Stomach (tissue), 4 donors: ENCODE measurements around the gene TUBB2A.
"Not testable (repeated sequence)": the region's sequence is repeated elsewhere in the genome, so short reads cannot be mapped to it uniquely, and the experiment has no call there.

Experiments used
- EP300 ChIP-seq: sonication (generic); formaldehyde crosslinking; IDR thresholded peaks from one replicate; pipeline ENCODE4 v1.6.1; 2017; ENCODE audit warnings: antibody characterized with exemption
- POLR2A ChIP-seq, 4 donors: fragments of 450-650 bp; IDR thresholded peaks; one replicate each; pipeline ENCODE4 v1.6.1; 2016; ENCODE audit warnings: antibody characterized with exemption in 4 of 4, control low read depth in 2 of 4, mild to moderate bottlenecking in 1 of 4, moderate library complexity in 1 of 4
- TF ChIP-seq, protein P1 (sequence below), 7 experiments: fragments of 450-650 bp in 4 of 7; fragments of 200-600 bp in 3 of 7; sonication (generic) in 3 of 7; IDR thresholded peaks; one replicate each; pipeline ENCODE4 v1.5.1; 2016 to 2019; ENCODE audit warnings: antibody characterized with exemption in 7 of 7, control low read depth in 2 of 7, mild to moderate bottlenecking in 1 of 7

- not testable (repeated sequence) for TF ChIP-seq EP300; POLR2A (IDR thresholded peaks at IDR 0.05)
- TF ChIP-seq, protein P1, sequence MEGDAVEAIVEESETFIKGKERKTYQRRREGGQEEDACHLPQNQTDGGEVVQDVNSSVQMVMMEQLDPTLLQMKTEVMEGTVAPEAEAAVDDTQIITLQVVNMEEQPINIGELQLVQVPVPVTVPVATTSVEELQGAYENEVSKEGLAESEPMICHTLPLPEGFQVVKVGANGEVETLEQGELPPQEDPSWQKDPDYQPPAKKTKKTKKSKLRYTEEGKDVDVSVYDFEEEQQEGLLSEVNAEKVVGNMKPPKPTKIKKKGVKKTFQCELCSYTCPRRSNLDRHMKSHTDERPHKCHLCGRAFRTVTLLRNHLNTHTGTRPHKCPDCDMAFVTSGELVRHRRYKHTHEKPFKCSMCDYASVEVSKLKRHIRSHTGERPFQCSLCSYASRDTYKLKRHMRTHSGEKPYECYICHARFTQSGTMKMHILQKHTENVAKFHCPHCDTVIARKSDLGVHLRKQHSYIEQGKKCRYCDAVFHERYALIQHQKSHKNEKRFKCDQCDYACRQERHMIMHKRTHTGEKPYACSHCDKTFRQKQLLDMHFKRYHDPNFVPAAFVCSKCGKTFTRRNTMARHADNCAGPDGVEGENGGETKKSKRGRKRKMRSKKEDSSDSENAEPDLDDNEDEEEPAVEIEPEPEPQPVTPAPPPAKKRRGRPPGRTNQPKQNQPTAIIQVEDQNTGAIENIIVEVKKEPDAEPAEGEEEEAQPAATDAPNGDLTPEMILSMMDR (IDR thresholded peaks at IDR 0.05), result not testable (repeated sequence)
Measured at GRCh38 chr6:3171313-3172175, 14.2 kb upstream of the TUBB2A start.
